Measurements from ENCODE around the gene OXA1L. TPM values are rescaled to one million over a fixed set of nuclear protein-coding genes. Genes with fewer than 3 reads are reported as not detected.
A peak's percentile ranks its signal among the peaks of the same experiment; 100 is the strongest.
"Not testable (repeated sequence)": the region's sequence is repeated elsewhere in the genome, so short reads cannot be mapped to it uniquely, and the experiment has no call there.

OXA1L gene
- 47.3 and 67.5 TPM in 2 replicates for total RNA-seq (2014; rRNA removed; shearing (Covaris generic); ENCODE audit: low replicate concordance)

GRCh38 chr14:22766457-22767322 lies at the start of gene OXA1L:
TSS of gene OXA1L (plus strand) at chr14:22766688. CDS start at chr14:22766702, 14 bp downstream.
- peaks cover 35% of the 10 kb centered on the region for H3K36me3 ChIP-seq
- DNase-seq, result peak; percentile 93
- no peaks in the 10 kb centered on the region for H3K27me3 ChIP-seq
- H3K9me3 ChIP-seq, result peaks cover 2% of the 10 kb centered on the region; the same call in 1 of the 2 replicates
- peak within 1 kb of the TSS; percentile 77 for H3K4me3 ChIP-seq

GRCh38 chr14:22718091-22718490 lies 48.4 kb upstream of the OXA1L start:
- Histone ChIP-seq H3K4me3 (no peak overlapping the region), H3K9me3 (no peaks in the 10 kb centered on the region), H3K36me3 (no peaks in the 10 kb centered on the region), H3K27me3 (no peaks in the 10 kb centered on the region)
- DNase-seq, result no peak

GRCh38 chr14:22721213-22721612 lies 45.3 kb upstream of the OXA1L start:
- Histone ChIP-seq H3K36me3 (no peaks in the 10 kb centered on the region), H3K4me3 (no peak overlapping the region), H3K27me3 (no peaks in the 10 kb centered on the region), H3K9me3 (no peaks in the 10 kb centered on the region)
- no peak for DNase-seq

GRCh38 chr14:22723815-22724214 lies 42.7 kb upstream of the OXA1L start:
- Histone ChIP-seq H3K4me3 (no peak overlapping the region), H3K9me3 (no peaks in the 10 kb centered on the region), H3K36me3 (no peaks in the 10 kb centered on the region), H3K27me3 (no peaks in the 10 kb centered on the region)
- no peak for DNase-seq

- not testable (repeated sequence) for H3K27me3 ChIP-seq, H3K9me3 ChIP-seq, H3K36me3 ChIP-seq, H3K4me3 ChIP-seq, DNase-seq
Observed at GRCh38 chr14:22724847-22725246, 41.6 kb upstream of the OXA1L start.

GRCh38 chr14:22725374-22725773 lies 41.1 kb upstream of the OXA1L start:
- not testable (repeated sequence) for DNase-seq, H3K4me3 ChIP-seq

GRCh38 chr14:22726012-22726411 lies 40.5 kb upstream of the OXA1L start:
- H3K9me3 ChIP-seq, result no peaks in the 10 kb centered on the region
- no peak for DNase-seq
- no peaks in the 10 kb centered on the region for H3K27me3 ChIP-seq
- H3K4me3 ChIP-seq, result no peak overlapping the region
- H3K36me3 ChIP-seq, result no peaks in the 10 kb centered on the region

More at GRCh38 chr14:22725374-22725773, 41.1 kb upstream of the OXA1L start:
- H3K36me3 ChIP-seq, H3K27me3 ChIP-seq, H3K9me3 ChIP-seq: not testable (repeated sequence)

GRCh38 chr14:22732062-22732461 lies 34.4 kb upstream of the OXA1L start:
- not testable (repeated sequence) for DNase-seq, H3K36me3 ChIP-seq, H3K27me3 ChIP-seq, H3K9me3 ChIP-seq, H3K4me3 ChIP-seq

GRCh38 chr14:22733829-22734228 lies 32.7 kb upstream of the OXA1L start:
- no peaks in the 10 kb centered on the region for H3K9me3 ChIP-seq
- H3K36me3 ChIP-seq, result no peaks in the 10 kb centered on the region
- DNase-seq, result no peak
- no peak overlapping the region for H3K4me3 ChIP-seq
- no peaks in the 10 kb centered on the region for H3K27me3 ChIP-seq

- Histone ChIP-seq H3K9me3 (no peaks in the 10 kb centered on the region), H3K36me3 (no peaks in the 10 kb centered on the region), H3K4me3 (no peak overlapping the region), H3K27me3 (no peaks in the 10 kb centered on the region)
- no peak for DNase-seq
Observed at GRCh38 chr14:22735096-22735495, 31.4 kb upstream of the OXA1L start.

GRCh38 chr14:22736384-22736783 lies 30.1 kb upstream of the OXA1L start:
- not testable (repeated sequence) for H3K27me3 ChIP-seq, H3K36me3 ChIP-seq, H3K4me3 ChIP-seq, H3K9me3 ChIP-seq, DNase-seq

GRCh38 chr14:22737052-22737451 lies 29.4 kb upstream of the OXA1L start:
- no peaks in the 10 kb centered on the region for H3K36me3 ChIP-seq
- DNase-seq, result no peak
- no peaks in the 10 kb centered on the region for H3K27me3 ChIP-seq
- no peak overlapping the region for H3K4me3 ChIP-seq
- no peaks in the 10 kb centered on the region for H3K9me3 ChIP-seq

GRCh38 chr14:22739423-22739822 lies 27.1 kb upstream of the OXA1L start:
- no peaks in the 10 kb centered on the region for H3K36me3 ChIP-seq
- no peaks in the 10 kb centered on the region for H3K27me3 ChIP-seq
- no peak overlapping the region for H3K4me3 ChIP-seq
- no peak for DNase-seq
- no peaks in the 10 kb centered on the region for H3K9me3 ChIP-seq

GRCh38 chr14:22740020-22740419 lies 26.5 kb upstream of the OXA1L start:
- Histone ChIP-seq H3K36me3 (no peaks in the 10 kb centered on the region), H3K27me3 (no peaks in the 10 kb centered on the region), H3K9me3 (no peaks in the 10 kb centered on the region), H3K4me3 (no peak overlapping the region)
- DNase-seq, result no peak

GRCh38 chr14:22747769-22748168 lies 18.7 kb upstream of the OXA1L start:
- no peak overlapping the region for H3K4me3 ChIP-seq
- no peaks in the 10 kb centered on the region for H3K27me3 ChIP-seq
- no peaks in the 10 kb centered on the region for H3K9me3 ChIP-seq
- no peak for DNase-seq
- H3K36me3 ChIP-seq, result no peaks in the 10 kb centered on the region

GRCh38 chr14:22748206-22748605 lies 18.3 kb upstream of the OXA1L start:
- DNase-seq, result no peak
- no peaks in the 10 kb centered on the region for H3K9me3 ChIP-seq
- H3K27me3 ChIP-seq, result no peaks in the 10 kb centered on the region
- H3K4me3 ChIP-seq, result no peak overlapping the region
- H3K36me3 ChIP-seq, result no peaks in the 10 kb centered on the region

- Histone ChIP-seq H3K9me3 (no peaks in the 10 kb centered on the region), H3K27me3 (no peaks in the 10 kb centered on the region), H3K4me3 (no peak overlapping the region), H3K36me3 (no peaks in the 10 kb centered on the region)
- DNase-seq, result no peak
Observed at GRCh38 chr14:22748631-22749068, 17.8 kb upstream of the OXA1L start.

- DNase-seq, result no peak
- no peak overlapping the region for H3K4me3 ChIP-seq
- no peaks in the 10 kb centered on the region for H3K36me3 ChIP-seq
- no peaks in the 10 kb centered on the region for H3K27me3 ChIP-seq
- no peaks in the 10 kb centered on the region for H3K9me3 ChIP-seq
Observed at GRCh38 chr14:22752422-22752821, 14.1 kb upstream of the OXA1L start.

Data from MG63 (cell line).